ENCODE measurements around the gene ST8SIA6. TPM values are rescaled to one million over a fixed set of nuclear protein-coding genes. Genes with fewer than 3 reads are reported as not detected.
A peak's percentile ranks its signal among the peaks of the same experiment; 100 is the strongest.
"Not testable (repeated sequence)": the region's sequence is repeated elsewhere in the genome, so short reads cannot be mapped to it uniquely, and the experiment has no call there.

The ST8SIA6 gene
- polyA plus RNA-seq, 2 of the 4 experiments (the other 2 are of a cell fraction), result 0.16 to 0.25 TPM

DNA sequence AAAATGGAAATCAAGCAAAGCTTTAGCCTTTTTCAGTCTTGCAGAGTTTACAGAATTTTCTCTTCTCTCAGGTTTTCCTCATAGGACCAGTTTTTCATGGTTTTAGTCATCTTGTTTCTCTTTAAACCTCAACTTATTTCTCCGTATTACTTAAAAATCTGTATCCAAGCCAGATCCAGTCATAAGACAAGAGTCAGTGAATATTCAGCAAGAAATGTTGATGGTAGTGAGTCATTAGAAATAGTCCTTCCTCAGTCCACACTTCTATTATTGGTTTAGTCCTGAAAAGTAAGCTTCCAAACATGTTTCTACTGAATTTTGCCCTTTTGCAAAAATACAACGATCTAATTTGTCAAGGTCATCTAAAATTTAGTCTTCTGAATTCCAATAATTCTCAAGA, 119.3 kb downstream of the ST8SIA6 start:
- Histone ChIP-seq H3K4me1 (no peaks in the 10 kb centered on the region), H3K9me3 (peaks cover 2% of the 10 kb centered on the region; the same call in 1 of the 3 replicates), H3K4me2 (no peak overlapping the region), H3K27ac (no peak overlapping the region), H3K4me3 (no peak overlapping the region)
- FAIRE-seq (no peak), DNase-seq (ENCODE audit: low read depth in 1 of 2, low spot score in 1 of 2) (no peak), ATAC-seq (no peak)
- CTCF ChIA-PET, result interaction anchor here (1.0 kb wide), 1 partner anchor 78 kb away, joined by 3 read pairs; no protein-coding TSS in a partner anchor
- POLR2A ChIA-PET, result no interaction called here
- 2% methylated on average over 2 of the region's 2 CpGs for WGBS (ENCODE audit: missing lambda C conversion rate)
- no peak for TF ChIP-seq HEYL (CRISPR knock-in tag; IDR thresholded peaks at IDR 0.05)

DNA sequence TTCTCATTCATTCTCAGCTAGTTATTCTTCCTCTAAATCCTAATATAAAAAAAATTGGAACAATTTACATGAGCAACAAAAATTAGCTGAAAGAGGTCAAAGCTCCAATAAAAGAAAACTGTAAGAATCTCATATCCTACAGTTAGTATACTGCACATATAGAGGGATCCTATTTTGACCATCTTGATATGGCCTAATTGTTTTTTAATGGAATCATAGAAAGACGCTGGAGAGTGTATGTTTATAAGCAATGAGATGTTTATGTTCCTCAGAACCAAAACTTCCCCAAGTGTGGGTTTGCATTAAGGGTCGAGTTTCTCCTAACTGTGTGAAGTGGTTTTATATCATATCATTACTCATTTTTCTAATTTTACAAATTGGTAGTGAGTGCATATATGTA, 123.9 kb downstream of the ST8SIA6 start:
- Histone ChIP-seq H3K9me3 (no peaks in the 10 kb centered on the region), H3K27ac (no peak overlapping the region), H3K4me3 (no peak overlapping the region), H3K4me2 (no peak overlapping the region), H3K4me1 (no peaks in the 10 kb centered on the region)
- DNase-seq (ENCODE audit: low read depth in 1 of 2, low spot score in 1 of 2), result no peak
- TF ChIP-seq, protein P1, sequence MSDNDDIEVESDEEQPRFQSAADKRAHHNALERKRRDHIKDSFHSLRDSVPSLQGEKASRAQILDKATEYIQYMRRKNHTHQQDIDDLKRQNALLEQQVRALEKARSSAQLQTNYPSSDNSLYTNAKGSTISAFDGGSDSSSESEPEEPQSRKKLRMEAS (IDR thresholded peaks at IDR 0.05), result no peak
- no peak for TF ChIP-seq EHF (CRISPR knock-in tag; IDR thresholded peaks at IDR 0.05)
- no peak for TF ChIP-seq FOXS1 (CRISPR knock-in tag; IDR thresholded peaks at IDR 0.05)
- TF ChIP-seq, protein P2, sequence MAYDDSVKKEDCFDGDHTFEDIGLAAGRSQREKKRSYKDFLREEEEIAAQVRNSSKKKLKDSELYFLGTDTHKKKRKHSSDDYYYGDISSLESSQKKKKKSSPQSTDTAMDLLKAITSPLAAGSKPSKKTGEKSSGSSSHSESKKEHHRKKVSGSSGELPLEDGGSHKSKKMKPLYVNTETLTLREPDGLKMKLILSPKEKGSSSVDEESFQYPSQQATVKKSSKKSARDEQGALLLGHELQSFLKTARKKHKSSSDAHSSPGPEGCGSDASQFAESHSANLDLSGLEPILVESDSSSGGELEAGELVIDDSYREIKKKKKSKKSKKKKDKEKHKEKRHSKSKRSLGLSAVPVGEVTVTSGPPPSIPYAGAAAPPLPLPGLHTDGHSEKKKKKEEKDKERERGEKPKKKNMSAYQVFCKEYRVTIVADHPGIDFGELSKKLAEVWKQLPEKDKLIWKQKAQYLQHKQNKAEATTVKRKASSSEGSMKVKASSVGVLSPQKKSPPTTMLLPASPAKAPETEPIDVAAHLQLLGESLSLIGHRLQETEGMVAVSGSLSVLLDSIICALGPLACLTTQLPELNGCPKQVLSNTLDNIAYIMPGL (CRISPR knock-in tag; IDR thresholded peaks at IDR 0.05; ENCODE audit: borderline replicate concordance), result no peak
- TF ChIP-seq CBX2 (IDR thresholded peaks at IDR 0.05; ENCODE audit: borderline replicate concordance, low read depth), result no peak
- ATAC-seq, result no peak
- ChIA-PET CTCF (no interaction called here), POLR2A (no interaction called here)
- 9% methylated on average over 2 of the region's 2 CpGs for WGBS (ENCODE audit: missing lambda C conversion rate)
- no peak for FAIRE-seq

DNA sequence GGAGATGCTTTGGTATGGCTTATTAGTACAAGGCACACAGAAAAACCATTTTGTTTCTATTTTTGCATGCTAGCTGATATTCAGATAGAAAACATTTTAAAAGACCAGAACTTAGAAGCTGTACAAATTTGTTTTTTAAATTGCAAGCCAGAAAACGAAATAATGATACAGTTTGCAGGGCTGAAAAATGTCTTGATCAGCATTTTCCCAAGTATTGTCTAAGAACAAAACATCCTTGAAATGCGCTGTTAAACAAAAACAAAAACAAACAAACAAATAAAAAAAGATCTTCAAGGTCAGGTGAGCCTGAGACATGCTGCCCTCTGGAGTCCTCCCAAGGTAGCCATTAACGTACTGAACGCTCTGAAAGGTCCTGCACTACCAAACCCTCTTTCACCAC, 128.0 kb downstream of the ST8SIA6 start:
- CTCF ChIA-PET, result no interaction called here
- Histone ChIP-seq H3K4me3 (no peak overlapping the region), H3K4me1 (no peaks in the 10 kb centered on the region), H3K4me2 (no peak overlapping the region), H3K9me3 (no peaks in the 10 kb centered on the region), H3K27ac (no peak overlapping the region)
- POLR2A ChIA-PET, result no interaction called here
- TF ChIP-seq EHMT2 (IDR thresholded peaks at IDR 0.05; ENCODE audit: low read depth) (no peak), MAFK (IDR thresholded peaks at IDR 0.05; ENCODE audit: partially characterized antibody) (peak; percentile 88)
- DNase-seq (ENCODE audit: low read depth in 1 of 2, low spot score in 1 of 2) (no peak), FAIRE-seq (peak; percentile 43), ATAC-seq (no peak)
- 38% methylated on average over 4 of the region's 4 CpGs for WGBS (ENCODE audit: missing lambda C conversion rate)

DNA sequence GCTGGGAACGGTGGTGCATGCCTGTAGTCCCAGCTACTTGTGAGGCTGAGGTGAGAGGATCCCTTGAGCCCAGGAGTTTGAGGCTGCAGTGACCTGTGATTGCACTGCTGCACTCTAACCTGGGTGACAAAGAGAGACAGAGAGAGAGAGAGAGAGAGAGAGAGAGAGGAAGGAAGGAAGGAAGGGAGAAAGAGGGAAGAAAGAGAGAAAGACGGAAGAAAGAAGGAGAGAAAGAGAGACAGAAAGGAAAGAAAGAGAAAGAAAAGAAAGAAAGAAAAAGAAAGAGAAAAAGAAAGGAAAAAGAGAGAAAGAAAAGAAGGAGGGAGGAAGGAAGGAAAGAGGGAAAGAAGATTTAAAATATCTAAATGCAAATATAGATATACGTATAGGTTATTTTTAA, 132.4 kb downstream of the ST8SIA6 start:
- FAIRE-seq, result not testable (repeated sequence)
- WGBS (ENCODE audit: missing lambda C conversion rate), result 33% methylated on average over 3 of the region's 3 CpGs
- CTCF ChIA-PET, result interaction anchor here (0.7 to 1.9 kb wide), 2 partner anchors 42 to 494 kb away, joined by 3 to 4 read pairs; no protein-coding TSS in a partner anchor

DNA sequence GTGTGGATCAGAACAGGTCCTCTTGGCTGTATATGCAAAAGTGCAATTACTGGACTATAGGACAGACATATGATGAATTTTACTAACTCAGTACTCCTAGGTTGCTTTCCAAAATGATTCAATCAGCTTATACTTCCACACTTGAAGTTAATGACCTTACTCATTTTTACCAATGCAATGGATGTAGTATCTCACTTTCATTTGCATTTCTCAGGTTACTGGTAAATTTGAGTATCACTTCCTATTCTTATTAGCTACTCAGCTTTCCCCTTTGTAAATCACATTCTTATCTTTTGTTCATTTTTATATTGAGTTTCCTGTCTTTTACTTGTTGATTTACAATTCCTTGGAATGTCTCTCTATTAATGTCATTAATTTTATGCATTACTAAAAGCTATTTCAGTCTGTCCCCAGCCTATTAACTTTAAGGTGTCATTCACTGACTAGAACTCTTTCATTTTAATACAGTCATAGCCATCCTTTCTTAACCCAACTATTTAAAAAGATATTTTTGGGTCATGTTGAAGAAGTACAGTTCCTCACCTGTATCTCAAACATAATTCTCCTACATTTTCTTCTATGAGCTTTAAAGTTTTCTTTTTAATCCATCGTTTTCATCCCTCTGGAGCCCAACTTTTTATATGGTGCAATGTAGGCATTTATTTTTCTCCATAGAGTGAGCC, 137.8 kb downstream of the ST8SIA6 start:
- ChIA-PET CTCF (interaction anchor here (0.6 to 1.4 kb wide), 3 partner anchors 26 to 1437 kb away, joined by 3 read pairs; no protein-coding TSS in a partner anchor), POLR2A (no interaction called here)
- ATAC-seq, result no peak
- no peak for FAIRE-seq
- H3K4me2 ChIP-seq, result no peak overlapping the region
- H3K4me1 ChIP-seq, result no peaks in the 10 kb centered on the region
- no peak overlapping the region for H3K4me3 ChIP-seq
- TF ChIP-seq POLR2AphosphoS2 (conservative IDR thresholded peaks at IDR 0.05; ENCODE audit: low read length), result no peak
- TF ChIP-seq, protein P1 (IDR thresholded peaks at IDR 0.05), result no peak
- no peak for TF ChIP-seq NFE2L2 (conservative IDR thresholded peaks at IDR 0.05; ENCODE audit: low read length)
- no peak for TF ChIP-seq NR3C1 (IDR thresholded peaks at IDR 0.05)
- no peak for TF ChIP-seq KDM1A (IDR thresholded peaks at IDR 0.05; ENCODE audit: low read depth)
- TF ChIP-seq, protein P3, sequence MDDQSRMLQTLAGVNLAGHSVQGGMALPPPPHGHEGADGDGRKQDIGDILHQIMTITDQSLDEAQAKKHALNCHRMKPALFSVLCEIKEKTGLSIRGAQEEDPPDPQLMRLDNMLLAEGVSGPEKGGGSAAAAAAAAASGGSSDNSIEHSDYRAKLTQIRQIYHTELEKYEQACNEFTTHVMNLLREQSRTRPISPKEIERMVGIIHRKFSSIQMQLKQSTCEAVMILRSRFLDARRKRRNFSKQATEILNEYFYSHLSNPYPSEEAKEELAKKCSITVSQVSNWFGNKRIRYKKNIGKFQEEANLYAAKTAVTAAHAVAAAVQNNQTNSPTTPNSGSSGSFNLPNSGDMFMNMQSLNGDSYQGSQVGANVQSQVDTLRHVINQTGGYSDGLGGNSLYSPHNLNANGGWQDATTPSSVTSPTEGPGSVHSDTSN (IDR thresholded peaks at IDR 0.05), result no peak
- TF ChIP-seq EHMT2 (IDR thresholded peaks at IDR 0.05; ENCODE audit: low read depth), result no peak
- TF ChIP-seq CHD2 (IDR thresholded peaks at IDR 0.05; ENCODE audit: low read length, partially characterized antibody), result no peak
- TF ChIP-seq SREBF2 (IDR thresholded peaks at IDR 0.05), result no peak
- no peak for TF ChIP-seq HOXB5 (CRISPR knock-in tag; IDR thresholded peaks at IDR 0.05)
- no peak for TF ChIP-seq ESRRA (IDR thresholded peaks at IDR 0.05; ENCODE audit: borderline replicate concordance, low read length)
- no peak for TF ChIP-seq POLR2A (IDR thresholded peaks at IDR 0.05; ENCODE audit: low read length)
- no peak for TF ChIP-seq EHF (CRISPR knock-in tag; IDR thresholded peaks at IDR 0.05)
- DNase-seq (ENCODE audit: low read depth in 1 of 2, low spot score in 1 of 2), result no peak
- 3% methylated on average over 1 of the region's 1 CpG for WGBS (ENCODE audit: missing lambda C conversion rate)
- no peak overlapping the region for H3K27ac ChIP-seq
- H3K9me3 ChIP-seq, result no peaks in the 10 kb centered on the region

More for the DNA sequence above, 132.4 kb downstream of the ST8SIA6 start:
- POLR2A ChIA-PET; DNase-seq (ENCODE audit: low read depth in 1 of 2, low spot score in 1 of 2); H3K27ac ChIP-seq; H3K9me3 ChIP-seq; H3K4me2 ChIP-seq; H3K4me1 ChIP-seq; H3K4me3 ChIP-seq; ATAC-seq: not testable (repeated sequence)
